ENCODE data around the gene PREP. TPM values are rescaled to one million over a fixed set of nuclear protein-coding genes. Genes with fewer than 3 reads are reported as not detected.

Gene PREP
- total and polyA plus RNA-seq, 2 of the 8 experiments (the other 6 are each of a cell fraction or from before 2014, with no cell fraction given): 26.8 to 70.0 TPM

DNA sequence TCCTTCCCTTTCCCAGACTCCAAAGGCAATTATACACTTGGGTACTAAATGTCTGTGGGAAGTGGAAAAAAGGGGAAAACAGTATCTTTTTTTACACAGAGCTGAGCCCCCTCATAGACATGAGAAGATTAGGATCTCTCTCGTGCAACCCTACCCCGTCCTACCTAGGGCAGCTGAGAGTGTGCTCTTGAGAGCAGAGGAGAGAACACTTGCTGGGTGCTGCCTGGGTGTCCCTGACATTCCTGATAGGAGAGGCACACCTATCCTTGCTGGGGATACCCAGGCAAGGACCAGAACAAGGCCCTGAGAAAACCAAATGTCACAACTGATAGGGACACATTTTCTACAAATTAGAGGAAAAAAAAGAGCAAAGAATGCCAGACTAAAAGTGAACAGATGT, 81.2 kb downstream of the PREP start:
- 89% methylated on average over 2 of the region's 2 CpGs; no CpG with 5 or more reads in 1 of the 2 experiments for WGBS, 2 experiments (ENCODE audit: extremely low coverage in 1 of 2, insufficient coverage in 1 of 2, insufficient read length in 1 of 2, insufficient replicate concordance in 2 of 2, low coverage in 1 of 2, low lambda C conversion rate in 2 of 2, missing lambda C conversion rate in 1 of 2)
- DNase-seq (ENCODE audit: low read depth in 1 of 2, low spot score in 2 of 2) (no peak), FAIRE-seq (no peak)
- H3K4ac ChIP-seq (replicated peaks; ENCODE audit: insufficient read length, low read depth, low read length): no peak overlapping the region
- peaks cover 0 to 16% (median 12%) of the 10 kb centered on the region in 4 experiments; a peak in 6 of 8 replicates for H3K36me3 ChIP-seq (ENCODE audit: control insufficient read depth in 2 of 4, insufficient read depth in 4 of 4, low read length in 3 of 4)
- no peak overlapping the region for H2AK5ac ChIP-seq (ENCODE audit: low read depth, low read length)
- H3K4me1 ChIP-seq (replicated peaks in 1 of 4; ENCODE audit: control insufficient read depth in 3 of 4, insufficient read depth in 4 of 4, low read length in 3 of 4): no peaks in the 10 kb centered on the region
- H4K5ac ChIP-seq (ENCODE audit: insufficient read length, low read depth, low read length): no peak overlapping the region
- H2BK15ac ChIP-seq (ENCODE audit: low read length): no peak overlapping the region
- ChIA-PET POLR2A (ENCODE audit: partially characterized antibody) (no interaction called here), CTCF (ENCODE audit: partially characterized antibody) (interaction anchor here (0.9 kb wide), 1 partner anchor 200 kb away, joined by 3 read pairs; no protein-coding TSS in a partner anchor)
- no peak overlapping the region for H2BK12ac ChIP-seq (ENCODE audit: low read depth, low read length)
- H2BK20ac ChIP-seq (ENCODE audit: low read length): no peak overlapping the region
- H2AFZ ChIP-seq (ENCODE audit: low read length): no peak overlapping the region
- H3K9me3 ChIP-seq (ENCODE audit: insufficient read depth in 2 of 2, low read depth in 1 of 2, low read length in 1 of 2): no peaks in the 10 kb centered on the region
- no peaks in the 10 kb centered on the region for H3K27me3 ChIP-seq (replicated peaks in 1 of 4; ENCODE audit: control insufficient read depth in 3 of 4, extremely low read depth in 1 of 4, insufficient read depth in 3 of 4, low read length in 3 of 4)
- no peak overlapping the region for H3K9ac ChIP-seq (replicated peaks in 1 of 4; ENCODE audit: extremely low read depth in 1 of 4, low read depth in 3 of 4, low read length in 3 of 4)
- H3K4me2 ChIP-seq (ENCODE audit: insufficient read depth in 1 of 2, low read depth in 2 of 2, low read length in 2 of 2): no peak overlapping the region
- peaks cover 2 to 3% of the 10 kb centered on the region in 2 experiments for H4K20me1 ChIP-seq (replicated peaks in 1 of 2; ENCODE audit: control insufficient read depth in 1 of 2, insufficient read depth in 2 of 2, low read length in 2 of 2)
- no peak overlapping the region for H3K27ac ChIP-seq (ENCODE audit: low read depth, low read length)
- no peak overlapping the region for H3K23ac ChIP-seq (ENCODE audit: insufficient read length)
- no peak overlapping the region for H3K14ac ChIP-seq (ENCODE audit: insufficient read length)
- no peak overlapping the region for H4K91ac ChIP-seq (replicated peaks; ENCODE audit: insufficient read length, low read length)
- H3K23me2 ChIP-seq (ENCODE audit: low read depth, low read length): no peaks in the 10 kb centered on the region
- no peak overlapping the region for H3K56ac ChIP-seq (replicated peaks; ENCODE audit: insufficient read length, low read depth, low read length)
- no peak for TF ChIP-seq SP2 (IDR thresholded peaks at IDR 0.05; ENCODE audit: low read length)
- TF ChIP-seq BACH1 (IDR thresholded peaks at IDR 0.05; ENCODE audit: low read length): no peak
- TF ChIP-seq BRCA1 (IDR thresholded peaks at IDR 0.05; ENCODE audit: low read depth, low read length): no peak
- TF ChIP-seq CTBP2 (IDR thresholded peaks at IDR 0.05; ENCODE audit: borderline replicate concordance, insufficient read depth, insufficient read length, low read length): no peak
- TF ChIP-seq KDM4A (IDR thresholded peaks at IDR 0.05; ENCODE audit: low read depth, low read length, severe bottlenecking): no peak
- TF ChIP-seq ZNF274 (IDR thresholded peaks at IDR 0.05; ENCODE audit: borderline replicate concordance, extremely low read depth, low read length): no peak
- no peak for TF ChIP-seq MAX (IDR thresholded peaks at IDR 0.05)
- TF ChIP-seq POLR2A (IDR thresholded peaks at IDR 0.05; ENCODE audit: control extremely low read depth in 1 of 2, low read depth in 2 of 2, low read length in 2 of 2): no peak
- no peak for TF ChIP-seq RXRA (IDR thresholded peaks at IDR 0.05; ENCODE audit: insufficient read depth, low read depth, low read length)
- no peak for TF ChIP-seq CTCF (IDR thresholded peaks at IDR 0.05; ENCODE audit: control extremely low read depth in 1 of 3, insufficient read depth in 1 of 3, low read depth in 1 of 3, low read length in 3 of 3)
- H2BK5ac ChIP-seq (ENCODE audit: low read depth, low read length): no peak overlapping the region
- H2BK120ac ChIP-seq (replicated peaks; ENCODE audit: low read depth, low read length): no peak overlapping the region
- no peak overlapping the region for H3K18ac ChIP-seq (ENCODE audit: extremely low read depth, low read length)
- no peaks in the 10 kb centered on the region; the same call in 1 of the 2 replicates for H3K79me1 ChIP-seq (ENCODE audit: low read depth, low read length)
- no peak overlapping the region for H3K4me3 ChIP-seq (ENCODE audit: extremely low read depth in 1 of 4, insufficient read depth in 2 of 4, low read depth in 3 of 4, low read length in 4 of 4)
- H4K8ac ChIP-seq (ENCODE audit: extremely low read depth, insufficient read depth, low read length): no peak overlapping the region
- H3K79me2 ChIP-seq (ENCODE audit: control insufficient read depth in 1 of 2, insufficient read depth in 2 of 2, low read length in 2 of 2): no peaks in the 10 kb centered on the region

Data from H1 (cell line).